ENCODE data around the gene NRG3. TPM values are rescaled to one million over a fixed set of nuclear protein-coding genes. Genes with fewer than 3 reads are reported as not detected.

NRG3 gene
- total and polyA plus RNA-seq, 2 of the 4 experiments (the other 2 are of a cell fraction): not detected

- TF ChIP-seq CEBPB (IDR thresholded peaks at IDR 0.05; ENCODE audit: low read depth, low read length): no peak
- CTCF ChIA-PET: no interaction called here
- no peak overlapping the region for H2BK20ac ChIP-seq (ENCODE audit: low read depth, low read length)
- H3K27me3 ChIP-seq (ENCODE audit: control insufficient read depth, insufficient read depth, low read length): no peaks in the 10 kb centered on the region
- H2AFZ ChIP-seq (replicated peaks; ENCODE audit: low read length, poor library complexity): no peak overlapping the region
- no peak overlapping the region for H3K4ac ChIP-seq (ENCODE audit: low read depth, low read length)
- H2AK9ac ChIP-seq (replicated peaks; ENCODE audit: low read depth, low read length, poor library complexity): no peak overlapping the region
- H3K23ac ChIP-seq (ENCODE audit: low read depth, low read length): no peak overlapping the region
- no peak overlapping the region for H4K8ac ChIP-seq (ENCODE audit: low read depth in 2 of 2, low read length in 2 of 2)
- no peaks in the 10 kb centered on the region for H3K36me3 ChIP-seq (ENCODE audit: control insufficient read depth, insufficient read depth, low read length)
- no peak overlapping the region for H3K18ac ChIP-seq (ENCODE audit: low read depth, low read length)
- no peak overlapping the region for H2BK15ac ChIP-seq (ENCODE audit: low read depth, low read length)
- in situ Hi-C loops (cut with MboI; ENCODE audit: low sequenced_read_pairs): no loop called here
- no peak overlapping the region for H3K27ac ChIP-seq (ENCODE audit: insufficient read depth, low read length)
- H3K4me2 ChIP-seq (ENCODE audit: low read depth, low read length): no peak overlapping the region
- DNase-seq: no peak
- H3K9me3 ChIP-seq (ENCODE audit: control insufficient read depth, insufficient read depth, low read length): peaks cover 9% of the 10 kb centered on the region
- no peak overlapping the region for H4K5ac ChIP-seq (ENCODE audit: low read depth, low read length)
- H2BK120ac ChIP-seq (ENCODE audit: low read depth, low read length): no peak overlapping the region
- H3K4me3 ChIP-seq (ENCODE audit: insufficient read depth, low read depth, low read length): no peak overlapping the region
- H3K14ac ChIP-seq (replicated peaks; ENCODE audit: low read depth, low read length): no peak overlapping the region
- intact Hi-C loops (cut with micrococcal nuclease): no loop called here
- dilution Hi-C loops (cut with HindIII; ENCODE audit: low sequenced_read_pairs, unreplicated experiment): no loop called here
- no peak overlapping the region for H3K56ac ChIP-seq (ENCODE audit: extremely low read depth, insufficient read depth, low read length)
- H2BK5ac ChIP-seq (ENCODE audit: low read depth, low read length, poor library complexity, severe bottlenecking): no peak overlapping the region
- no peaks in the 10 kb centered on the region for H3K9me1 ChIP-seq (ENCODE audit: insufficient read depth, low read length)
- no peaks in the 10 kb centered on the region for H3K79me1 ChIP-seq (ENCODE audit: low read depth in 1 of 2, low read length in 2 of 2)
- BruUV-seq (replicated peaks): no TSS peak
- POLR2A ChIA-PET (ENCODE audit: unreplicated experiment): no interaction called here
- no peaks in the 10 kb centered on the region for H4K20me1 ChIP-seq (ENCODE audit: insufficient read depth, low read length)
- ATAC-seq (ENCODE audit: low read depth): no peak
- WGBS, 2 experiments (ENCODE audit: extremely low coverage in 2 of 2, insufficient read length in 1 of 2): 70% methylated on average over 2 of the region's 8 CpGs; no CpG with 5 or more reads in 1 of the 2 experiments
- H3K4me1 ChIP-seq (ENCODE audit: control insufficient read depth, insufficient read depth, low read length): no peaks in the 10 kb centered on the region
- H2AK5ac ChIP-seq (ENCODE audit: low read depth, low read length): no peak overlapping the region
- H4K91ac ChIP-seq (ENCODE audit: insufficient read depth, low read depth, low read length): no peak overlapping the region
- H3K9ac ChIP-seq (ENCODE audit: low read depth, low read length): no peak overlapping the region
Measured at GRCh38 chr10:82738592-82738991, 863.6 kb downstream of the NRG3 start.

Data from IMR-90 (cell line).